Lung (tissue), 12 donors: Measurements from ENCODE around the gene ZNF555. TPM values are rescaled to one million over a fixed set of nuclear protein-coding genes. Genes with fewer than 3 reads are reported as not detected.
"Not testable (repeated sequence)": the region's sequence is repeated elsewhere in the genome, so short reads cannot be mapped to it uniquely, and the experiment has no call there.

ENCODE experiments used
- ATAC-seq: fragments of 200-7000 bp; cut with Tn5 transposase; one replicate; pipeline ENCODE4 v1.9.1; 2020; ENCODE audit warnings: moderate number of reproducible peaks; ENCODE audit not compliant: insufficient read depth, low FRiP score
- DNase-seq, 3 donors: peaks; one replicate each; pipeline ENCODE4 v3.0.0-alpha.2; 2013 to 2017
- H3K27ac ChIP-seq, 2 donors: one replicate each; pipeline ENCODE4 v1.5.1; 2013; ENCODE audit warnings: mild to moderate bottlenecking in 2 of 2, moderate library complexity in 2 of 2, control low read depth in 1 of 2, inconsistent platforms in 1 of 2, low read depth in 1 of 2, low read length in 1 of 2
- H3K27me3 ChIP-seq, 3 donors: one replicate each; pipeline ENCODE4 v1.5.1; 2013; ENCODE audit warnings: low read length in 2 of 3; ENCODE audit not compliant: control insufficient read depth in 3 of 3, insufficient read depth in 3 of 3
- H3K36me3 ChIP-seq, 4 donors: one replicate each; pipeline ENCODE4 v1.5.1; 2013; ENCODE audit warnings: low read length in 4 of 4, mild to moderate bottlenecking in 1 of 4, moderate library complexity in 1 of 4; ENCODE audit not compliant: control insufficient read depth in 4 of 4, insufficient read depth in 4 of 4
- H3K4me1 ChIP-seq, 5 donors: one replicate each; pipeline ENCODE4 v1.5.1; 2013; ENCODE audit warnings: low read length in 5 of 5, mild to moderate bottlenecking in 2 of 5, moderate library complexity in 1 of 5; ENCODE audit not compliant: control insufficient read depth in 5 of 5, insufficient read depth in 5 of 5
- H3K4me3 ChIP-seq: one replicate; pipeline ENCODE4 v1.5.1; 2013; ENCODE audit warnings: mild to moderate bottlenecking, control low read depth, moderate library complexity
- H3K9ac ChIP-seq, 2 donors: one replicate each; pipeline ENCODE4 v1.5.1; 2013; ENCODE audit warnings: low read length in 2 of 2, control low read depth in 1 of 2; ENCODE audit not compliant: insufficient read depth in 1 of 2
- H3K9me3 ChIP-seq, 4 donors: one replicate each; pipeline ENCODE4 v1.5.1; 2013; ENCODE audit warnings: low read length in 3 of 4, mild to moderate bottlenecking in 1 of 4, moderate library complexity in 1 of 4; ENCODE audit not compliant: control insufficient read depth in 4 of 4, insufficient read depth in 3 of 4
- WGBS, 2 donors: extraction: QIAGEN DNeasy Blood & Tissue Kit; methylation state at CpG; one replicate each; pipeline ENCODE4 v1.1.7; 2013; 5-methylcytosine and 5-hydroxymethylcytosine counted together
- polyA plus RNA-seq, 2 donors: library from polyadenylated mRNA; stranded (reverse); fragments of 200-250 nt; gene quantifications; one replicate each; pipeline ENCODE4 v1.2.1, GENCODE V29; 2013
- total RNA-seq, 2 donors: library from RNA; depleted of rRNA in 1 of 2; stranded (reverse); fragments of >200 nt in 1 of 2; gene quantifications; one replicate each; pipeline ENCODE4 v1.2.1, GENCODE V29; 2014 to 2021
- TF ChIP-seq, protein P1 (sequence below): IDR thresholded peaks from 2 replicates; pipeline ENCODE4 v1.5.1; 2012; ENCODE audit warnings: mild to moderate bottlenecking; ENCODE audit errors: control extremely low read depth, extremely low read depth
- donor health status: control.
- donor health status: control.
- donor health status: Bipolar disorder and iron deficiency.
- donor health status: healthy.
- donor health status: DM: yes; HTN: yes; CAD: no.

The ZNF555 gene
- total and polyA plus RNA-seq, 4 donors, result 1.6 to 9.6 (median 3.6) TPM

- DNase-seq, result no peak
- Histone ChIP-seq H3K9ac (no peak overlapping the region), H3K36me3 (no peaks in the 10 kb centered on the region), H3K4me1 (no peaks in the 10 kb centered on the region), H3K4me3 (no peak overlapping the region), H3K27ac (no peak overlapping the region), H3K9me3 (no peaks in the 10 kb centered on the region), H3K27me3 (no peaks in the 10 kb centered on the region)
- ATAC-seq, result no peak
- TF ChIP-seq, protein P1, sequence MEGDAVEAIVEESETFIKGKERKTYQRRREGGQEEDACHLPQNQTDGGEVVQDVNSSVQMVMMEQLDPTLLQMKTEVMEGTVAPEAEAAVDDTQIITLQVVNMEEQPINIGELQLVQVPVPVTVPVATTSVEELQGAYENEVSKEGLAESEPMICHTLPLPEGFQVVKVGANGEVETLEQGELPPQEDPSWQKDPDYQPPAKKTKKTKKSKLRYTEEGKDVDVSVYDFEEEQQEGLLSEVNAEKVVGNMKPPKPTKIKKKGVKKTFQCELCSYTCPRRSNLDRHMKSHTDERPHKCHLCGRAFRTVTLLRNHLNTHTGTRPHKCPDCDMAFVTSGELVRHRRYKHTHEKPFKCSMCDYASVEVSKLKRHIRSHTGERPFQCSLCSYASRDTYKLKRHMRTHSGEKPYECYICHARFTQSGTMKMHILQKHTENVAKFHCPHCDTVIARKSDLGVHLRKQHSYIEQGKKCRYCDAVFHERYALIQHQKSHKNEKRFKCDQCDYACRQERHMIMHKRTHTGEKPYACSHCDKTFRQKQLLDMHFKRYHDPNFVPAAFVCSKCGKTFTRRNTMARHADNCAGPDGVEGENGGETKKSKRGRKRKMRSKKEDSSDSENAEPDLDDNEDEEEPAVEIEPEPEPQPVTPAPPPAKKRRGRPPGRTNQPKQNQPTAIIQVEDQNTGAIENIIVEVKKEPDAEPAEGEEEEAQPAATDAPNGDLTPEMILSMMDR, result no peak
- 80 to 85% methylated on average over 10 of the region's 10 CpGs for WGBS, 2 donors
Measured at GRCh38 chr19:2869618-2870017, 28.3 kb downstream of the ZNF555 start.

- H3K9me3 ChIP-seq, ATAC-seq, DNase-seq, H3K27ac ChIP-seq, H3K4me1 ChIP-seq, H3K27me3 ChIP-seq, H3K9ac ChIP-seq, H3K36me3 ChIP-seq, H3K4me3 ChIP-seq: not testable (repeated sequence)
- 6 to 36% methylated on average over 2 to 11 of the region's 11 CpGs for WGBS, 2 donors
Measured at GRCh38 chr19:2872175-2872574, 30.9 kb downstream of the ZNF555 start.

GRCh38 chr19:2877398-2878331 lies 36.4 kb downstream of the ZNF555 start:
- no peaks in the 10 kb centered on the region for H3K4me1 ChIP-seq
- TF ChIP-seq, protein P1, result no peak
- ATAC-seq, result no peak
- WGBS, 2 donors, result 90% methylated on average over 32 of the region's 32 CpGs
- peaks cover 0 to 14% (median 9%) of the 10 kb centered on the region in 4 donors for H3K9me3 ChIP-seq
- no peak overlapping the region for H3K27ac ChIP-seq
- H3K4me3 ChIP-seq, result no peak overlapping the region
- no peaks in the 10 kb centered on the region for H3K36me3 ChIP-seq
- no peak overlapping the region for H3K9ac ChIP-seq
- no peak for DNase-seq
- no peaks in the 10 kb centered on the region for H3K27me3 ChIP-seq

- Histone ChIP-seq H3K27me3 (no peaks in the 10 kb centered on the region), H3K9ac (no peak overlapping the region), H3K4me3 (no peak overlapping the region), H3K36me3 (no peaks in the 10 kb centered on the region), H3K9me3 (no peaks in the 10 kb centered on the region), H3K4me1 (peaks cover 0 to 1% (median 0%) of the 10 kb centered on the region in 5 donors), H3K27ac (no peak overlapping the region)
- no peak for ATAC-seq
- TF ChIP-seq, protein P1, result no peak
- 84 to 85% methylated on average over 14 of the region's 14 CpGs for WGBS, 2 donors
- DNase-seq, result no peak
Measured at GRCh38 chr19:2883686-2884439, 42.6 kb downstream of the ZNF555 start.
